A549 (cell line): ENCODE results near the gene OTOS. TPM values are rescaled to one million over a fixed set of nuclear protein-coding genes. Genes with fewer than 3 reads are reported as not detected.

Experiments used
- ATAC-seq, 2 experiments: fragments of 200-7000 bp in 1 of 2; fragments of >200 bp in 1 of 2; cut with Nextera tagmentation in 1 of 2; cut with Tn5 transposase in 1 of 2; 3 replicates each; pipeline versions ENCODE4 v1.8.0 to v1.9.1; 2018 to 2020; ENCODE audit warnings: mild to moderate bottlenecking in 1 of 2, moderate library complexity in 1 of 2
- CTCF ChIA-PET: fragments of 300-600 bp; sonication (Branson Sonifier 250); formaldehyde crosslinking; extraction: SDS; loops from one replicate; lab custom pipeline; 2021; ENCODE audit warnings: antibody characterized with exemption, inconsistent platforms; lab: Yijun Ruan, JAX
- POLR2A ChIA-PET: fragments of 350-600 bp; formaldehyde crosslinking; extraction: SDS; loops from one replicate; lab custom pipeline; 2021; ENCODE audit warnings: antibody characterized with exemption, inconsistent platforms; lab: Yijun Ruan, JAX
- DNase-seq, 2 experiments: peaks; one replicate each; pipeline versions ENCODE4 v3.0.0 to v3.0.0-alpha.2; 2011 to 2016; ENCODE audit warnings: low read depth in 1 of 2, low spot score in 1 of 2
- FAIRE-seq: peaks from 2 replicates; lab custom pipeline; 2011; peaks lifted over from hg19 to GRCh38; lab: Jason Lieb, UNC
- H3K27ac ChIP-seq, 2 experiments: fragments of >200 bp; sonication (Bioruptor Twin); formaldehyde crosslinking; 3 replicates each; pipeline ENCODE4 v1.5.1; 2016 to 2017
- H3K4me1 ChIP-seq: fragments of >200 bp; sonication (Bioruptor Twin); formaldehyde crosslinking; 3 replicates; pipeline ENCODE4 v1.6.1; 2016
- H3K4me2 ChIP-seq: fragments of >200 bp; sonication (Bioruptor Twin); formaldehyde crosslinking; 3 replicates; pipeline ENCODE4 v1.6.1; 2016
- H3K4me3 ChIP-seq: fragments of >200 bp; sonication (Bioruptor Twin); formaldehyde crosslinking; 3 replicates; pipeline ENCODE4 v1.5.1; 2016
- H3K9me3 ChIP-seq: fragments of >200 bp; sonication (Bioruptor Twin); formaldehyde crosslinking; 3 replicates; pipeline ENCODE4 v1.6.1; 2016
- CBX8 ChIP-seq: fragments of 200-600 bp; sonication (generic); IDR thresholded peaks from 2 replicates; pipeline ENCODE4 v1.6.1; 2016
- CHD2 ChIP-seq: fragments of 150-350 bp; IDR thresholded peaks from 2 replicates; pipeline ENCODE4 v1.6.1; 2014; ENCODE audit warnings: low read length; ENCODE audit not compliant: partially characterized antibody
- EHMT2 ChIP-seq: fragments of 200-600 bp; sonication (generic); IDR thresholded peaks from 2 replicates; pipeline ENCODE4 v1.6.1; 2016; ENCODE audit warnings: antibody characterized with exemption, low read depth, mild to moderate bottlenecking, moderate library complexity
- EP300 ChIP-seq, 2 experiments: fragments of >200 bp; sonication (Bioruptor Twin); formaldehyde crosslinking; IDR thresholded peaks; 2 replicates in 1 of 2; 3 replicates in 1 of 2; pipeline ENCODE4 v1.6.1; 2016 to 2017
- FOSB ChIP-seq: fragments of 250-450 bp; sonication (Bioruptor Pico); IDR thresholded peaks from 2 replicates; pipeline ENCODE4 v1.5.0; 2020; ENCODE audit warnings: mild to moderate bottlenecking, moderate library complexity
- FOXS1 ChIP-seq: fragments of 250-450 bp; sonication (Bioruptor Pico); IDR thresholded peaks from 2 replicates; pipeline ENCODE4 v1.5.0; 2020; ENCODE audit warnings: mild to moderate bottlenecking, moderate library complexity
- HOXA7 ChIP-seq: fragments of 250-450 bp; sonication (Bioruptor Pico); IDR thresholded peaks from 2 replicates; pipeline ENCODE4 v1.5.0; 2020; ENCODE audit warnings: mild to moderate bottlenecking, moderate library complexity
- HOXB13 ChIP-seq: fragments of 250-450 bp; sonication (Bioruptor Pico); IDR thresholded peaks from 2 replicates; pipeline ENCODE4 v1.5.0; 2020; ENCODE audit warnings: low read depth, mild to moderate bottlenecking, moderate library complexity
- HOXB5 ChIP-seq: fragments of 250-450 bp; sonication (Bioruptor Pico); IDR thresholded peaks from 2 replicates; pipeline ENCODE4 v1.5.0; 2020; ENCODE audit warnings: mild to moderate bottlenecking, moderate library complexity
- JUNB ChIP-seq: fragments of >200 bp; sonication (Bioruptor Twin); formaldehyde crosslinking; IDR thresholded peaks from 2 replicates; pipeline ENCODE4 v1.6.1; 2016
- KDM1A ChIP-seq: fragments of 200-600 bp; sonication (generic); IDR thresholded peaks from 2 replicates; pipeline ENCODE4 v1.6.1; 2016; ENCODE audit warnings: low read depth, mild to moderate bottlenecking
- KDM5A ChIP-seq: fragments of 200-600 bp; sonication (generic); IDR thresholded peaks from 2 replicates; pipeline ENCODE4 v1.6.1; 2016; ENCODE audit warnings: antibody characterized with exemption, mild to moderate bottlenecking
- MAFK ChIP-seq: fragments of 450-650 bp; IDR thresholded peaks from 2 replicates; pipeline ENCODE4 v1.6.1; 2014; ENCODE audit not compliant: partially characterized antibody
- NR3C1 ChIP-seq: fragments of >200 bp; sonication (Bioruptor Twin); formaldehyde crosslinking; IDR thresholded peaks from 3 replicates; pipeline ENCODE4 v1.6.1; 2017
- POLR2A ChIP-seq: IDR thresholded peaks from 2 replicates; pipeline ENCODE4 v1.6.1; 2012; ENCODE audit warnings: mild to moderate bottlenecking, low read length
- RAD21 ChIP-seq, 2 experiments: fragments of >200 bp in 1 of 2; sonication (Bioruptor Twin) in 1 of 2; formaldehyde crosslinking in 1 of 2; IDR thresholded peaks in 1 of 2; conservative IDR thresholded peaks in 1 of 2; 2 replicates in 1 of 2; 3 replicates in 1 of 2; pipeline ENCODE4 v1.6.1; 2012 to 2018; ENCODE audit warnings: inconsistent platforms in 1 of 2
- RARB ChIP-seq: fragments of 250-450 bp; sonication (Bioruptor Pico); IDR thresholded peaks from 2 replicates; pipeline ENCODE4 v1.8.0; 2021; ENCODE audit warnings: mild to moderate bottlenecking, moderate library complexity
- RCOR1 ChIP-seq: fragments of 150-350 bp; IDR thresholded peaks from 2 replicates; pipeline ENCODE4 v1.6.1; 2014; ENCODE audit warnings: antibody characterized with exemption, low read length, low read depth
- SMC3 ChIP-seq: fragments of >200 bp; sonication (Bioruptor Twin); formaldehyde crosslinking; IDR thresholded peaks from 3 replicates; pipeline ENCODE4 v1.6.1; 2018; ENCODE audit warnings: inconsistent platforms
- ZFP36 ChIP-seq: fragments of 450-650 bp; IDR thresholded peaks from 2 replicates; pipeline ENCODE4 v1.6.1; 2014; ENCODE audit warnings: borderline replicate concordance; ENCODE audit not compliant: partially characterized antibody
- ZSCAN20 ChIP-seq: fragments of 250-450 bp; sonication (Bioruptor Pico); IDR thresholded peaks from 2 replicates; pipeline ENCODE4 v1.8.0; 2022; ENCODE audit warnings: mild to moderate bottlenecking, moderate library complexity
- WGBS: methylation state at CpG from one replicate; pipeline ENCODE4 v1.1.6; 2017; ENCODE audit errors: missing lambda C conversion rate; 5-methylcytosine and 5-hydroxymethylcytosine counted together
- polyA plus RNA-seq, 4 experiments: library from polyadenylated mRNA; depleted of rRNA in 3 of 4; stranded (reverse); fragments of >200 nt; fragmentation: RNase III in 1 of 4; extraction: RNeasy Plus Mini Kit Qiagen cat#74134 plus additional on column Dnase treatment in 1 of 4; gene quantifications; 2 replicates in 3 of 4; 3 replicates in 1 of 4; pipeline ENCODE4 v1.2.3, GENCODE V29; 2011 to 2017
- TF ChIP-seq, protein P1 (sequence below): fragments of 150-350 bp; IDR thresholded peaks from 2 replicates; pipeline ENCODE4 v1.6.1; 2014; ENCODE audit warnings: low read depth, mild to moderate bottlenecking, low read length
- TF ChIP-seq, protein P2 (sequence below): fragments of 200-600 bp; sonication (generic); IDR thresholded peaks from 2 replicates; pipeline ENCODE4 v1.6.1; 2016; ENCODE audit warnings: antibody characterized with exemption, mild to moderate bottlenecking, moderate library complexity

Gene OTOS
- polyA plus RNA-seq, 2 of the 4 experiments (the other 2 are of a cell fraction) = not detected

DNA sequence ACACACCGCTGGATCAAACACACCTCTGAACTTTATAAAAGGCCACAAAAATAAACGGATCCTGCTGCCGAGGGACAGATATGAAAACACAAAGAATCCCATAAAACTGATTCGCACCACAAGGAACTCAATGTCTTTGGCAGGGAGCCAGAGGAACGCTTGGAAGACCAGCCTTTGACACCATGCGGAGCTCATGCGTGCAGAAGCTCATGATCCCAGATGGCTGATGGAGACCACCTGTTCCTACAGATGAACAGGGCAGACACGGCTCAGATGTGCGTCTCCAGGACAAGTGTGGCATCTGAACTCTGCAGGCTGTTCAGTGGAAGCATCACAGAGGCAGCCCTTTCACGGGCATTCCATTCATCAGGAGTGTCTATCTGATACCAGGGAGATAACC lies 29.2 kb downstream of the OTOS start:
- POLR2A ChIA-PET = no interaction called here
- CTCF ChIA-PET = no interaction called here
- no peaks in the 10 kb centered on the region for H3K4me1 ChIP-seq
- TF ChIP-seq KDM1A (no peak), EP300 (IDR thresholded peaks at IDR 0.05) (no peak), RAD21 (conservative IDR thresholded peaks at IDR 0.05 in 1 of 2, IDR thresholded peaks at IDR 0.05 in 1 of 2) (no peak), ZFP36 (no peak), JUNB (no peak), FOXS1 (CRISPR knock-in tag) (no peak), HOXB5 (CRISPR knock-in tag) (no peak)
- no peak for DNase-seq
- no peak overlapping the region for H3K27ac ChIP-seq
- H3K4me3 ChIP-seq = no peak overlapping the region
- FAIRE-seq = no peak
- H3K4me2 ChIP-seq = no peak overlapping the region
- 16% methylated on average over 10 of the region's 10 CpGs for WGBS
- ATAC-seq = no peak
- H3K9me3 ChIP-seq = 0 out of 3 replicates have a peak, but pooled peaks cover 5% of the 10 kb centered on the region

DNA sequence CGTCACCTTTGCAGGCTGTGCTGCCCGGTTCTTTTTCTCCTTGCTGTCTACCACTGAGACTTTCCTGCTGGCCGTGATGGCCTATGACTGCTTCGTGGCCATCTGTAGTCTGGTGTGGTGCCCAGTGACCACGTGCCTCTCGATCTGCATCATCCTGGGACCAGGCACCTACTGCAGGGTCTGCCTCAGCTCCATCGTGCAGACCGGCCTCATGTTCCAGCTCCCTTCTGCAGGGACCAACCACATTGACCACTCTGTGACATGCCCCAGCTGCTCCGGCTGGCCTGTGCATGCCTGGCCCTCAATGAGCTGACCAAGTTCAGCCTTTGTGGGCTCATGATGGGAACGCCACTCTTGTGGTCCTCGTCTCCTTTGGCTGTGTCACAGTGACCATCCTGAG lies 31.1 kb downstream of the OTOS start:
- DNase-seq (no peak), FAIRE-seq (no peak), ATAC-seq (no peak)
- 28% methylated on average over 8 of the region's 11 CpGs for WGBS
- no peak overlapping the region for H3K27ac ChIP-seq
- ChIA-PET POLR2A (no interaction called here), CTCF (interaction anchor here (0.9 kb wide), 1 partner anchor 34 kb away, joined by 3 read pairs; no protein-coding TSS in a partner anchor)
- no peak overlapping the region for H3K4me3 ChIP-seq
- no peaks in the 10 kb centered on the region for H3K4me1 ChIP-seq
- H3K9me3 ChIP-seq = no peaks in the 10 kb centered on the region
- TF ChIP-seq POLR2A (no peak), CBX8 (no peak), RAD21 (conservative IDR thresholded peaks at IDR 0.05 in 1 of 2, IDR thresholded peaks at IDR 0.05 in 1 of 2) (no peak), NR3C1 (no peak), RARB (no peak), HOXA7 (CRISPR knock-in tag) (no peak), KDM5A (no peak), HOXB13 (CRISPR knock-in tag) (no peak), CHD2 (no peak), FOXS1 (CRISPR knock-in tag) (no peak), MAFK (no peak), SMC3 (no peak), EHMT2 (no peak), FOSB (CRISPR knock-in tag) (no peak), ZSCAN20 (no peak), KDM1A (no peak), RCOR1 (no peak), HOXB5 (CRISPR knock-in tag) (no peak)
- TF ChIP-seq, protein P1, sequence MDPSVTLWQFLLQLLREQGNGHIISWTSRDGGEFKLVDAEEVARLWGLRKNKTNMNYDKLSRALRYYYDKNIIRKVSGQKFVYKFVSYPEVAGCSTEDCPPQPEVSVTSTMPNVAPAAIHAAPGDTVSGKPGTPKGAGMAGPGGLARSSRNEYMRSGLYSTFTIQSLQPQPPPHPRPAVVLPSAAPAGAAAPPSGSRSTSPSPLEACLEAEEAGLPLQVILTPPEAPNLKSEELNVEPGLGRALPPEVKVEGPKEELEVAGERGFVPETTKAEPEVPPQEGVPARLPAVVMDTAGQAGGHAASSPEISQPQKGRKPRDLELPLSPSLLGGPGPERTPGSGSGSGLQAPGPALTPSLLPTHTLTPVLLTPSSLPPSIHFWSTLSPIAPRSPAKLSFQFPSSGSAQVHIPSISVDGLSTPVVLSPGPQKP = no peak
- TF ChIP-seq, protein P2, sequence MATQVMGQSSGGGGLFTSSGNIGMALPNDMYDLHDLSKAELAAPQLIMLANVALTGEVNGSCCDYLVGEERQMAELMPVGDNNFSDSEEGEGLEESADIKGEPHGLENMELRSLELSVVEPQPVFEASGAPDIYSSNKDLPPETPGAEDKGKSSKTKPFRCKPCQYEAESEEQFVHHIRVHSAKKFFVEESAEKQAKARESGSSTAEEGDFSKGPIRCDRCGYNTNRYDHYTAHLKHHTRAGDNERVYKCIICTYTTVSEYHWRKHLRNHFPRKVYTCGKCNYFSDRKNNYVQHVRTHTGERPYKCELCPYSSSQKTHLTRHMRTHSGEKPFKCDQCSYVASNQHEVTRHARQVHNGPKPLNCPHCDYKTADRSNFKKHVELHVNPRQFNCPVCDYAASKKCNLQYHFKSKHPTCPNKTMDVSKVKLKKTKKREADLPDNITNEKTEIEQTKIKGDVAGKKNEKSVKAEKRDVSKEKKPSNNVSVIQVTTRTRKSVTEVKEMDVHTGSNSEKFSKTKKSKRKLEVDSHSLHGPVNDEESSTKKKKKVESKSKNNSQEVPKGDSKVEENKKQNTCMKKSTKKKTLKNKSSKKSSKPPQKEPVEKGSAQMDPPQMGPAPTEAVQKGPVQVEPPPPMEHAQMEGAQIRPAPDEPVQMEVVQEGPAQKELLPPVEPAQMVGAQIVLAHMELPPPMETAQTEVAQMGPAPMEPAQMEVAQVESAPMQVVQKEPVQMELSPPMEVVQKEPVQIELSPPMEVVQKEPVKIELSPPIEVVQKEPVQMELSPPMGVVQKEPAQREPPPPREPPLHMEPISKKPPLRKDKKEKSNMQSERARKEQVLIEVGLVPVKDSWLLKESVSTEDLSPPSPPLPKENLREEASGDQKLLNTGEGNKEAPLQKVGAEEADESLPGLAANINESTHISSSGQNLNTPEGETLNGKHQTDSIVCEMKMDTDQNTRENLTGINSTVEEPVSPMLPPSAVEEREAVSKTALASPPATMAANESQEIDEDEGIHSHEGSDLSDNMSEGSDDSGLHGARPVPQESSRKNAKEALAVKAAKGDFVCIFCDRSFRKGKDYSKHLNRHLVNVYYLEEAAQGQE = no peak
- no peak overlapping the region for H3K4me2 ChIP-seq
